ENCODE measurements around the gene RHOA. TPM values are rescaled to one million over a fixed set of nuclear protein-coding genes. Genes with fewer than 3 reads are reported as not detected.

Gene RHOA
- total and polyA plus RNA-seq, 2 of the 13 experiments (the other 11 are each of a cell fraction or from before 2014, with no cell fraction given): 131 to 177 TPM

DNA sequence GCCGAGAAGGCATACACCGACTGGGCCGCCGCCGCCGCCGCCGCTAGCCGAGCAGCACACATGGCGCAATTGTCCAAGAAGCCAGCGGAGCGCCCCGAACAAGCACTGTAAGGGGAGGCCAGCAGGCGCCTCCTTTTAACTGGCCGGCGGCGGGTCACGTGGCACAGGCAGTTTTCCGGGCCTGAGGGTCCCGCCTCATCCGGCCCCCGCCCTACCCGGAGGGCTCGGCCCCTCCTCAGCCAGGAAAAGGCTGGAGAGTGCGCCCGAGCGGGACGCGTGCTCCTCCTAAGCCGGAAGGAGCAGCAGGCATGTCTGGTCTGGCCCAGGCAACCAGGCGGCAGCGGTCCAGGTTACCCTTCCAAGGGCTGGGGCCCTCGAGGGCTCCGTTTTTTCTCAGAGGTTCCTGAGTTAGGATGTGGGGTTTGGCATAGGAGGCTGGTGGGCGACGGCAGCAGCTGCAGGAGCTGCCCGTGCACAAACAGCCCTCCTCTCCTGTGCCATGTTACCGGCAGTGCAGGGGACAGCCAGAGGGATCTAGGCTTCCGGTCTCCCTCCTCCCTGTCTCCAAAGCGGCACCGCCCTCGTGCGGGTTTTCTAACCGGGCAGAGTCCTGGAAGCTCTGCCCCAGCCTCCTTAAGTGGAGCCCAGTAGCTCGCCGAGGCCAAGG, 53.4 kb downstream of the RHOA start, which contains the start of gene GPX1 (continued):
- TF ChIP-seq, protein P1, sequence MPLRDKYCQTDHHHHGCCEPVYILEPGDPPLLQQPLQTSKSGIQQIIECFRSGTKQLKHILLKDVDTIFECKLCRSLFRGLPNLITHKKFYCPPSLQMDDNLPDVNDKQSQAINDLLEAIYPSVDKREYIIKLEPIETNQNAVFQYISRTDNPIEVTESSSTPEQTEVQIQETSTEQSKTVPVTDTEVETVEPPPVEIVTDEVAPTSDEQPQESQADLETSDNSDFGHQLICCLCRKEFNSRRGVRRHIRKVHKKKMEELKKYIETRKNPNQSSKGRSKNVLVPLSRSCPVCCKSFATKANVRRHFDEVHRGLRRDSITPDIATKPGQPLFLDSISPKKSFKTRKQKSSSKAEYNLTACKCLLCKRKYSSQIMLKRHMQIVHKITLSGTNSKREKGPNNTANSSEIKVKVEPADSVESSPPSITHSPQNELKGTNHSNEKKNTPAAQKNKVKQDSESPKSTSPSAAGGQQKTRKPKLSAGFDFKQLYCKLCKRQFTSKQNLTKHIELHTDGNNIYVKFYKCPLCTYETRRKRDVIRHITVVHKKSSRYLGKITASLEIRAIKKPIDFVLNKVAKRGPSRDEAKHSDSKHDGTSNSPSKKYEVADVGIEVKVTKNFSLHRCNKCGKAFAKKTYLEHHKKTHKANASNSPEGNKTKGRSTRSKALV (CRISPR knock-in tag; IDR thresholded peaks at IDR 0.05): peak; percentile 81; the same call in 1 of the 2 replicates
- TF ChIP-seq, protein P2, sequence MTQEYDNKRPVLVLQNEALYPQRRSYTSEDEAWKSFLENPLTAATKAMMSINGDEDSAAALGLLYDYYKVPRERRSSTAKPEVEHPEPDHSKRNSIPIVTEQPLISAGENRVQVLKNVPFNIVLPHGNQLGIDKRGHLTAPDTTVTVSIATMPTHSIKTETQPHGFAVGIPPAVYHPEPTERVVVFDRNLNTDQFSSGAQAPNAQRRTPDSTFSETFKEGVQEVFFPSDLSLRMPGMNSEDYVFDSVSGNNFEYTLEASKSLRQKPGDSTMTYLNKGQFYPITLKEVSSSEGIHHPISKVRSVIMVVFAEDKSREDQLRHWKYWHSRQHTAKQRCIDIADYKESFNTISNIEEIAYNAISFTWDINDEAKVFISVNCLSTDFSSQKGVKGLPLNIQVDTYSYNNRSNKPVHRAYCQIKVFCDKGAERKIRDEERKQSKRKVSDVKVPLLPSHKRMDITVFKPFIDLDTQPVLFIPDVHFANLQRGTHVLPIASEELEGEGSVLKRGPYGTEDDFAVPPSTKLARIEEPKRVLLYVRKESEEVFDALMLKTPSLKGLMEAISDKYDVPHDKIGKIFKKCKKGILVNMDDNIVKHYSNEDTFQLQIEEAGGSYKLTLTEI (CRISPR knock-in tag; conservative IDR thresholded peaks at IDR 0.05): no peak
- TF ChIP-seq, protein P3, sequence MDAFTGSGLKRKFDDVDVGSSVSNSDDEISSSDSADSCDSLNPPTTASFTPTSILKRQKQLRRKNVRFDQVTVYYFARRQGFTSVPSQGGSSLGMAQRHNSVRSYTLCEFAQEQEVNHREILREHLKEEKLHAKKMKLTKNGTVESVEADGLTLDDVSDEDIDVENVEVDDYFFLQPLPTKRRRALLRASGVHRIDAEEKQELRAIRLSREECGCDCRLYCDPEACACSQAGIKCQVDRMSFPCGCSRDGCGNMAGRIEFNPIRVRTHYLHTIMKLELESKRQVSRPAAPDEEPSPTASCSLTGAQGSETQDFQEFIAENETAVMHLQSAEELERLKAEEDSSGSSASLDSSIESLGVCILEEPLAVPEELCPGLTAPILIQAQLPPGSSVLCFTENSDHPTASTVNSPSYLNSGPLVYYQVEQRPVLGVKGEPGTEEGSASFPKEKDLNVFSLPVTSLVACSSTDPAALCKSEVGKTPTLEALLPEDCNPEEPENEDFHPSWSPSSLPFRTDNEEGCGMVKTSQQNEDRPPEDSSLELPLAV (CRISPR knock-in tag; conservative IDR thresholded peaks at IDR 0.05; ENCODE audit: low read depth): no peak
- TF ChIP-seq ZNF589 (CRISPR knock-in tag; conservative IDR thresholded peaks at IDR 0.05): no peak
- TF ChIP-seq ZMYM2 (CRISPR knock-in tag; IDR thresholded peaks at IDR 0.05): peak; percentile 54; the same call in 1 of the 2 replicates
- TF ChIP-seq ZFP36L1 (CRISPR knock-in tag; IDR thresholded peaks at IDR 0.05): peak; percentile 94
- TF ChIP-seq, protein P4, sequence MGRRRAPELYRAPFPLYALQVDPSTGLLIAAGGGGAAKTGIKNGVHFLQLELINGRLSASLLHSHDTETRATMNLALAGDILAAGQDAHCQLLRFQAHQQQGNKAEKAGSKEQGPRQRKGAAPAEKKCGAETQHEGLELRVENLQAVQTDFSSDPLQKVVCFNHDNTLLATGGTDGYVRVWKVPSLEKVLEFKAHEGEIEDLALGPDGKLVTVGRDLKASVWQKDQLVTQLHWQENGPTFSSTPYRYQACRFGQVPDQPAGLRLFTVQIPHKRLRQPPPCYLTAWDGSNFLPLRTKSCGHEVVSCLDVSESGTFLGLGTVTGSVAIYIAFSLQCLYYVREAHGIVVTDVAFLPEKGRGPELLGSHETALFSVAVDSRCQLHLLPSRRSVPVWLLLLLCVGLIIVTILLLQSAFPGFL (CRISPR knock-in tag; IDR thresholded peaks at IDR 0.05): no peak
- TF ChIP-seq RBM22 (optimal IDR thresholded peaks at IDR 0.05; ENCODE audit: low read length): peak; percentile 96
- TF ChIP-seq ELF3 (CRISPR knock-in tag; IDR thresholded peaks at IDR 0.05): peak; percentile 87; the same call in 1 of the 2 replicates
- no peak for TF ChIP-seq EHMT2 (IDR thresholded peaks at IDR 0.05; ENCODE audit: borderline replicate concordance, low read depth, low read length)
- TF ChIP-seq NRL (CRISPR knock-in tag; IDR thresholded peaks at IDR 0.05; ENCODE audit: borderline replicate concordance): peak; percentile 86; the same call in 1 of the 2 replicates
- TF ChIP-seq CCDC6 (CRISPR knock-in tag; IDR thresholded peaks at IDR 0.05): no peak; the same call in 1 of the 2 replicates
- TF ChIP-seq ZFP36L2 (CRISPR knock-in tag; IDR thresholded peaks at IDR 0.05): no peak
- peak; percentile 78; the same call in 1 of the 2 replicates for TF ChIP-seq ARHGAP35 (CRISPR knock-in tag; IDR thresholded peaks at IDR 0.05; ENCODE audit: borderline replicate concordance)
- peak; percentile 74 for TF ChIP-seq POLR2AphosphoS5 (IDR thresholded peaks at IDR 0.05; ENCODE audit: low read depth, low read length)
- TF ChIP-seq FOXM1 (CRISPR knock-in tag; IDR thresholded peaks at IDR 0.05): no peak
- no peak for TF ChIP-seq KAT2B (IDR thresholded peaks at IDR 0.05; ENCODE audit: borderline replicate concordance, low read depth, low read length)
- TF ChIP-seq ETV5 (CRISPR knock-in tag; IDR thresholded peaks at IDR 0.05; ENCODE audit: borderline replicate concordance): peak; percentile 97
- peak; percentile 85; the same call in 1 of the 2 replicates for TF ChIP-seq SALL2 (CRISPR knock-in tag; IDR thresholded peaks at IDR 0.05)
- TF ChIP-seq, protein P5, sequence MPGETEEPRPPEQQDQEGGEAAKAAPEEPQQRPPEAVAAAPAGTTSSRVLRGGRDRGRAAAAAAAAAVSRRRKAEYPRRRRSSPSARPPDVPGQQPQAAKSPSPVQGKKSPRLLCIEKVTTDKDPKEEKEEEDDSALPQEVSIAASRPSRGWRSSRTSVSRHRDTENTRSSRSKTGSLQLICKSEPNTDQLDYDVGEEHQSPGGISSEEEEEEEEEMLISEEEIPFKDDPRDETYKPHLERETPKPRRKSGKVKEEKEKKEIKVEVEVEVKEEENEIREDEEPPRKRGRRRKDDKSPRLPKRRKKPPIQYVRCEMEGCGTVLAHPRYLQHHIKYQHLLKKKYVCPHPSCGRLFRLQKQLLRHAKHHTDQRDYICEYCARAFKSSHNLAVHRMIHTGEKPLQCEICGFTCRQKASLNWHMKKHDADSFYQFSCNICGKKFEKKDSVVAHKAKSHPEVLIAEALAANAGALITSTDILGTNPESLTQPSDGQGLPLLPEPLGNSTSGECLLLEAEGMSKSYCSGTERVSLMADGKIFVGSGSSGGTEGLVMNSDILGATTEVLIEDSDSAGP (CRISPR knock-in tag; IDR thresholded peaks at IDR 0.05; ENCODE audit: borderline replicate concordance): peak; percentile 83; the same call in 1 of the 2 replicates
- peak; percentile 84 for TF ChIP-seq TAF15 (IDR thresholded peaks at IDR 0.05; ENCODE audit: low read depth, low read length, poor library complexity, severe bottlenecking)
